Activated CD8-positive, alpha-beta T cell treated with anti-CD3 and anti-CD28 coated beads, Interleukin-2, amount 10 ng/mL, durations not matched to agents 7 days and 5 days (primary cell): Measurements from ENCODE around the gene NUMB. TPM values are rescaled to one million over a fixed set of nuclear protein-coding genes. Genes with fewer than 3 reads are reported as not detected.

Source experiments
- ATAC-seq: fragments of 150-1000 bp; cut with Tn5 transposase; one replicate; pipeline ENCODE4 v1.10.0; 2021; ENCODE audit warnings: moderate library complexity
- CTCF ChIA-PET: fragments of 350-600 bp; sonication (Branson Sonifier 250); formaldehyde crosslinking; loops from one replicate; lab custom pipeline; 2021; ENCODE audit warnings: antibody characterized with exemption; lab: Charles Lee
- POLR2A ChIA-PET: fragments of 350-600 bp; sonication (Branson Sonifier 250); formaldehyde crosslinking; loops from one replicate; lab custom pipeline; 2021; ENCODE audit warnings: antibody characterized with exemption; lab: Charles Lee
- DNase-seq: peaks from one replicate; pipeline ENCODE4 v3.0.0-alpha.2; 2020
- H3K27ac Mint-ChIP-seq: one replicate; pipeline ENCODE4 v1.8.0; 2021; ENCODE audit warnings: mild to moderate bottlenecking, mixed read lengths
- H3K27me3 Mint-ChIP-seq: one replicate; pipeline ENCODE4 v1.8.0; 2021; ENCODE audit warnings: low read depth, mixed read lengths
- H3K36me3 Mint-ChIP-seq: one replicate; pipeline ENCODE4 v1.8.0; 2021; ENCODE audit warnings: low read depth, mixed read lengths
- H3K4me1 Mint-ChIP-seq: one replicate; pipeline ENCODE4 v1.8.0; 2021; ENCODE audit warnings: low read depth, mixed read lengths
- H3K4me3 Mint-ChIP-seq: one replicate; pipeline ENCODE4 v1.8.0; 2021; ENCODE audit warnings: mild to moderate bottlenecking, mixed read lengths
- H3K9me3 Mint-ChIP-seq: one replicate; pipeline ENCODE4 v1.8.0; 2022; ENCODE audit warnings: mixed read lengths; ENCODE audit not compliant: insufficient read depth
- total RNA-seq, 2 experiments: library from RNA; stranded (reverse); gene quantifications; one replicate each; pipeline ENCODE4 v1.2.3, GENCODE V29; 2021

NUMB gene
- total RNA-seq, 2 experiments from 2014 or later: 37.7 to 40.2 TPM

GRCh38 chr14:73264080-73264884 lies 194.1 kb downstream of the NUMB start:
- no peaks in the 10 kb centered on the region for H3K36me3 Mint-ChIP-seq
- no peak overlapping the region for H3K27ac Mint-ChIP-seq
- peaks cover 2% of the 10 kb centered on the region for H3K27me3 Mint-ChIP-seq
- no peaks in the 10 kb centered on the region for H3K9me3 Mint-ChIP-seq
- POLR2A ChIA-PET: no interaction called here
- no peak overlapping the region for H3K4me3 Mint-ChIP-seq
- no peak for DNase-seq
- ATAC-seq: no peak
- H3K4me1 Mint-ChIP-seq: no peaks in the 10 kb centered on the region
- CTCF ChIA-PET: no interaction called here

GRCh38 chr14:73263606-73264005 lies 194.7 kb downstream of the NUMB start:
- no peaks in the 10 kb centered on the region for H3K4me1 Mint-ChIP-seq
- no peaks in the 10 kb centered on the region for H3K27me3 Mint-ChIP-seq
- H3K36me3 Mint-ChIP-seq: no peaks in the 10 kb centered on the region
- H3K9me3 Mint-ChIP-seq: no peaks in the 10 kb centered on the region
- ChIA-PET CTCF (no interaction called here), POLR2A (no interaction called here)
- ATAC-seq (no peak), DNase-seq (no peak)
- no peak overlapping the region for H3K4me3 Mint-ChIP-seq
- H3K27ac Mint-ChIP-seq: no peak overlapping the region

GRCh38 chr14:73262427-73263183 lies 195.7 kb downstream of the NUMB start:
- Mint-ChIP-seq H3K27me3 (no peaks in the 10 kb centered on the region), H3K27ac (no peak overlapping the region), H3K4me1 (no peaks in the 10 kb centered on the region), H3K36me3 (no peaks in the 10 kb centered on the region), H3K9me3 (no peaks in the 10 kb centered on the region), H3K4me3 (no peak overlapping the region)
- ATAC-seq (no peak), DNase-seq (no peak)
- ChIA-PET POLR2A (no interaction called here), CTCF (no interaction called here)

GRCh38 chr14:73261520-73262426 lies 196.6 kb downstream of the NUMB start:
- DNase-seq (no peak), ATAC-seq (no peak)
- Mint-ChIP-seq H3K4me3 (no peak overlapping the region), H3K9me3 (no peaks in the 10 kb centered on the region), H3K27me3 (no peaks in the 10 kb centered on the region), H3K4me1 (no peaks in the 10 kb centered on the region), H3K36me3 (no peaks in the 10 kb centered on the region), H3K27ac (no peak overlapping the region)
- ChIA-PET CTCF (no interaction called here), POLR2A (no interaction called here)

- H3K4me3 Mint-ChIP-seq: no peak overlapping the region
- no peak overlapping the region for H3K27ac Mint-ChIP-seq
- no peaks in the 10 kb centered on the region for H3K4me1 Mint-ChIP-seq
- H3K9me3 Mint-ChIP-seq: no peaks in the 10 kb centered on the region
- no peak for DNase-seq
- no peak for ATAC-seq
- no peaks in the 10 kb centered on the region for H3K36me3 Mint-ChIP-seq
- no peaks in the 10 kb centered on the region for H3K27me3 Mint-ChIP-seq
- CTCF ChIA-PET: no interaction called here
- POLR2A ChIA-PET: no interaction called here
Measured at GRCh38 chr14:73261075-73261474, 197.3 kb downstream of the NUMB start.

- no peaks in the 10 kb centered on the region for H3K36me3 Mint-ChIP-seq
Measured at GRCh38 chr14:73260574-73260973, 197.8 kb downstream of the NUMB start.

GRCh38 chr14:73259837-73260236 lies 198.5 kb downstream of the NUMB start:
- H3K4me1 Mint-ChIP-seq: peaks cover 3% of the 10 kb centered on the region
- POLR2A ChIA-PET: no interaction called here
- H3K27ac Mint-ChIP-seq: no peak overlapping the region
- DNase-seq (no peak), ATAC-seq (no peak)
- no peaks in the 10 kb centered on the region for H3K9me3 Mint-ChIP-seq
- H3K4me3 Mint-ChIP-seq: no peak overlapping the region
- CTCF ChIA-PET: no interaction called here
- H3K27me3 Mint-ChIP-seq: no peaks in the 10 kb centered on the region
- H3K36me3 Mint-ChIP-seq: no peaks in the 10 kb centered on the region

More at GRCh38 chr14:73260574-73260973, 197.8 kb downstream of the NUMB start:
- Mint-ChIP-seq H3K4me1 (no peaks in the 10 kb centered on the region), H3K9me3 (no peaks in the 10 kb centered on the region), H3K4me3 (no peak overlapping the region), H3K27me3 (no peaks in the 10 kb centered on the region), H3K27ac (no peak overlapping the region)
- ATAC-seq (no peak), DNase-seq (no peak)
- ChIA-PET POLR2A (no interaction called here), CTCF (no interaction called here)

- peaks cover 3% of the 10 kb centered on the region for H3K4me1 Mint-ChIP-seq
- ChIA-PET POLR2A (no interaction called here), CTCF (no interaction called here)
- no peak overlapping the region for H3K4me3 Mint-ChIP-seq
- H3K36me3 Mint-ChIP-seq: no peaks in the 10 kb centered on the region
- no peak for DNase-seq
- ATAC-seq: no peak
- no peak overlapping the region for H3K27ac Mint-ChIP-seq
- no peaks in the 10 kb centered on the region for H3K9me3 Mint-ChIP-seq
- no peaks in the 10 kb centered on the region for H3K27me3 Mint-ChIP-seq
Measured at GRCh38 chr14:73258845-73259611, 199.3 kb downstream of the NUMB start.

GRCh38 chr14:73258076-73258475 lies 200.3 kb downstream of the NUMB start:
- Mint-ChIP-seq H3K27me3 (no peaks in the 10 kb centered on the region), H3K4me1 (peaks cover 3% of the 10 kb centered on the region), H3K27ac (no peak overlapping the region), H3K36me3 (no peaks in the 10 kb centered on the region), H3K4me3 (no peak overlapping the region), H3K9me3 (no peaks in the 10 kb centered on the region)
- ChIA-PET CTCF (no interaction called here), POLR2A (no interaction called here)
- DNase-seq: no peak
- ATAC-seq: no peak

- H3K27ac Mint-ChIP-seq: no peak overlapping the region
- CTCF ChIA-PET: no interaction called here
- POLR2A ChIA-PET: no interaction called here
Measured at GRCh38 chr14:73255693-73256225, 202.6 kb downstream of the NUMB start.

GRCh38 chr14:73255005-73255400 lies 203.3 kb downstream of the NUMB start:
- DNase-seq (no peak), ATAC-seq (no peak)
- H3K27me3 Mint-ChIP-seq: no peaks in the 10 kb centered on the region
- H3K4me3 Mint-ChIP-seq: no peak overlapping the region
- ChIA-PET CTCF (no interaction called here), POLR2A (no interaction called here)
- H3K4me1 Mint-ChIP-seq: peaks cover 3% of the 10 kb centered on the region
- no peaks in the 10 kb centered on the region for H3K36me3 Mint-ChIP-seq
- H3K9me3 Mint-ChIP-seq: no peaks in the 10 kb centered on the region
- H3K27ac Mint-ChIP-seq: no peak overlapping the region

More at GRCh38 chr14:73255693-73256225, 202.6 kb downstream of the NUMB start:
- DNase-seq: no peak
- no peak overlapping the region for H3K4me3 Mint-ChIP-seq
- H3K36me3 Mint-ChIP-seq: no peaks in the 10 kb centered on the region
- H3K9me3 Mint-ChIP-seq: no peaks in the 10 kb centered on the region
- H3K27me3 Mint-ChIP-seq: no peaks in the 10 kb centered on the region
- no peak for ATAC-seq
- peaks cover 3% of the 10 kb centered on the region for H3K4me1 Mint-ChIP-seq
